ENCODE results near the gene AHRR. TPM values are rescaled to one million over a fixed set of nuclear protein-coding genes. Genes with fewer than 3 reads are reported as not detected.

AHRR gene
- polyA plus RNA-seq, 4 donors = 1.9 to 3.2 (median 2.6) TPM

GRCh38 chr5:423626-424261 lies 102.2 kb downstream of the AHRR start:
- no peak for DNase-seq (ENCODE audit: low read depth in 4 of 4, low spot score in 2 of 4)

- no peak for DNase-seq (ENCODE audit: low read depth in 4 of 4, low spot score in 2 of 4)
Measured at GRCh38 chr5:424301-425110, 103.0 kb downstream of the AHRR start.

- DNase-seq (ENCODE audit: low read depth in 4 of 4, low spot score in 2 of 4) = no peak
Measured at GRCh38 chr5:425714-426113, 104.2 kb downstream of the AHRR start.

GRCh38 chr5:426392-426976 lies 105.0 kb downstream of the AHRR start:
- no peak for DNase-seq (ENCODE audit: low read depth in 4 of 4, low spot score in 2 of 4)

- no peak for DNase-seq (ENCODE audit: low read depth in 4 of 4, low spot score in 2 of 4)
Measured at GRCh38 chr5:427415-428087, 106.0 kb downstream of the AHRR start.

- DNase-seq (ENCODE audit: low read depth in 4 of 4, low spot score in 2 of 4) = no peak
Measured at GRCh38 chr5:428219-428618, 106.7 kb downstream of the AHRR start.

GRCh38 chr5:428754-429452 lies 107.4 kb downstream of the AHRR start:
- no peak for DNase-seq (ENCODE audit: low read depth in 4 of 4, low spot score in 2 of 4)

GRCh38 chr5:429453-430188 lies 108.1 kb downstream of the AHRR start:
- no peak for DNase-seq (ENCODE audit: low read depth in 4 of 4, low spot score in 2 of 4)

- DNase-seq (ENCODE audit: low read depth in 4 of 4, low spot score in 2 of 4) = no peak
Measured at GRCh38 chr5:430214-430925, 108.9 kb downstream of the AHRR start.

- DNase-seq (ENCODE audit: low read depth in 4 of 4, low spot score in 2 of 4) = no peak
Measured at GRCh38 chr5:431001-431710, 109.6 kb downstream of the AHRR start.

GRCh38 chr5:431711-432050 lies 110.2 kb downstream of the AHRR start:
- DNase-seq (ENCODE audit: low read depth in 4 of 4, low spot score in 2 of 4) = no peak

GRCh38 chr5:432201-432927 lies 110.8 kb downstream of the AHRR start:
- no peak for DNase-seq (ENCODE audit: low read depth in 4 of 4, low spot score in 2 of 4)

- DNase-seq (ENCODE audit: low read depth in 4 of 4, low spot score in 2 of 4) = no peak
Measured at GRCh38 chr5:432928-433791, 111.6 kb downstream of the AHRR start.

GRCh38 chr5:433836-434235 lies 112.3 kb downstream of the AHRR start:
- no peak for DNase-seq (ENCODE audit: low read depth in 4 of 4, low spot score in 2 of 4)

GRCh38 chr5:434443-435146 lies 113.1 kb downstream of the AHRR start:
- no peak for DNase-seq (ENCODE audit: low read depth in 4 of 4, low spot score in 2 of 4)

- no peak for DNase-seq (ENCODE audit: low read depth in 4 of 4, low spot score in 2 of 4)
Measured at GRCh38 chr5:435156-435790, 113.8 kb downstream of the AHRR start.

Data from left renal cortex interstitium (tissue), 4 donors.